Esophagus squamous epithelium (tissue), 5 donors: ENCODE data around the gene CRNKL1. TPM values are rescaled to one million over a fixed set of nuclear protein-coding genes. Genes with fewer than 3 reads are reported as not detected.

Source experiments
- DNase-seq: peaks from one replicate; lab custom pipeline; 2025; lab: John Stamatoyannopoulos, UW
- H3K27ac ChIP-seq, 4 donors: fragments of 200-600 bp; sonication (generic); one replicate each; pipeline ENCODE4 v1.5.1; 2016 to 2019; ENCODE audit warnings: mild to moderate bottlenecking in 1 of 4
- H3K27me3 ChIP-seq, 4 donors: fragments of 200-600 bp; sonication (generic); 1 replicate in 3 of 4; 2 replicates in 1 of 4; pipeline versions ENCODE4 v1.5.1 to v1.6.0; 2017 to 2021; ENCODE audit warnings: antibody characterized with exemption in 1 of 4
- H3K36me3 ChIP-seq, 3 donors: fragments of 200-600 bp; sonication (generic); one replicate each; pipeline ENCODE4 v1.5.1; 2016 to 2019
- H3K4me1 ChIP-seq, 3 donors: fragments of 200-600 bp; sonication (generic); one replicate each; pipeline ENCODE4 v1.5.1; 2017 to 2019
- H3K4me3 ChIP-seq, 4 donors: fragments of 200-600 bp; sonication (generic); 1 replicate in 3 of 4; 2 replicates in 1 of 4; pipeline ENCODE4 v1.5.1; 2016 to 2019; ENCODE audit warnings: mild to moderate bottlenecking in 2 of 4, moderate library complexity in 1 of 4
- H3K9me3 ChIP-seq, 3 donors: fragments of 200-600 bp; sonication (generic); one replicate each; pipeline ENCODE4 v1.5.1; 2016 to 2019
- CTCF ChIP-seq, 6 experiments: fragments of 450-650 bp in 4 of 6; fragments of 200-600 bp in 2 of 6; sonication (generic) in 2 of 6; IDR thresholded peaks; one replicate each; pipeline ENCODE4 v1.5.1; 2016 to 2019; ENCODE audit warnings: antibody characterized with exemption in 6 of 6, mild to moderate bottlenecking in 4 of 6, moderate library complexity in 4 of 6
- POLR2A ChIP-seq, 4 donors: fragments of 450-650 bp; IDR thresholded peaks; one replicate each; pipeline ENCODE4 v1.6.1; 2017; ENCODE audit warnings: antibody characterized with exemption in 4 of 4, mild to moderate bottlenecking in 4 of 4, moderate library complexity in 3 of 4
- WGBS, 2 donors: methylation state at CpG; one replicate each; pipeline ENCODE4 v1.1.5; 2018; 5-methylcytosine and 5-hydroxymethylcytosine counted together
- intact Hi-C: fragments of 100-400 bp; cut with DNase I; formaldehyde crosslinking; loops from one replicate; pipeline ENCODE4 v1.15.0; 2022
- total RNA-seq, 4 donors: library from RNA; depleted of rRNA; stranded (reverse); fragments of >200 nt; gene quantifications; one replicate each; pipeline ENCODE4 v1.1.0, GENCODE V29; 2016
- donor health status: DM: yes; HTN: yes; CAD: no.

CRNKL1 gene
- total RNA-seq, result 10 to 100 TPM in 3 of 4 donors, 1 to 10 TPM in 1; 9.3 to 19.4 (median 15.8) TPM

DNA sequence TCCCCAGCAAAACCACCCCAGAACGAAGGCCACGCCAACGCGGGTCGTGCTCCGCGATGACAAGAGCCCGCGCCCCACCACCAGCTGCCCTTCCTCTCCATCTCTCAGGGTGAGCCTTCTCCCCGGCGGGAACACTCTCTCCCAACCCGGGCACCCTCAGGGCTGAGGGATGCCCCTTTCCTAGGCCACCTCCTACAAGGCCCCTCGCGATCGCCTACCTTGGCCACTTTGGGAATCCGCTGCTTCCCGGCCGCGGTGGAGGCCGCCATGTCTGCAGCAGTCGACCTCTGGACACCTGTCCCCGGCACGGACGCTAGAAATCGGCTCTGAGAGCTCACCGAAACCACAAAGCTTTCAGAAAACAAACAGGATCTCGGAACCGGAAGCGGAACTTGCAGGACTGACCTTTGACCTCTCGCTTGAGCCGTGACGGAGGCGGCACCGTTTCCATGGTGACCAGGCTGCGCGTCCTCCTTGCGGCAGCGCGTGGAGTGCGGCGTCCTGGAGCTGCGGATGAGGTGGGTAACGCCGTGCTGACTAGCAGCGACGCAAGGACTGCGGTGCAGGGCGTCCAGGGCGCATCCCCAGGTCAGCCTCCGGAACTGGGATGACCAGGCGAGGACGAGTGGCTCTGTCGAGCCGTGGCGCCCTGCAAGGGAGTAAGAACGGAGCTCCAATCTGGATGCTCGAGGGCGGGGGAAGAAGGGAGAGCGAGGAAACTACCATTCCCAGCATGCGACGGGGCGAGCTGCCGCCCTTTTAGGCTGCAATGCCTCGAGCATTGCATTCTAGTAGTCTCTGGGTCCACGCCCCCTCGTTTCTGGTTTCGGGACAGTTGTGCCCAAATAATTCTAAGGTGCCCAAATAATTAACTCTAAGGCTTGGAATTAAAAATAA lies at the start of gene CRNKL1, which contains the start of gene CFAP61:
Gene CRNKL1 (minus strand): TSS at position 393 of the 897 bp plus-strand sequence. CDS start 124 bp downstream, at position 269.
Gene CFAP61 (plus strand): TSS at position 459 of the 897 bp plus-strand sequence. CDS start 4,122 bp downstream, outside the sequence.
- no peaks in the 10 kb centered on the region for H3K9me3 ChIP-seq
- peak within 1 kb of the TSS; percentile 89 to 92 (median 92) for H3K27ac ChIP-seq
- peaks cover 0 to 19% (median 7%) of the 10 kb centered on the region in 3 donors for H3K4me1 ChIP-seq
- DNase-seq, result peak; percentile 79
- intact Hi-C loops, result no loop called here
- no peaks in the 10 kb centered on the region for H3K27me3 ChIP-seq
- TF ChIP-seq CTCF (IDR thresholded peaks at IDR 0.05), result peak in 2 of 6 experiments; percentile 20 to 25
- TF ChIP-seq POLR2A (IDR thresholded peaks at IDR 0.05), result peak in 1 of 4 donors; percentile 36
- peak within 1 kb of the TSS; percentile 88 to 94 (median 90) for H3K4me3 ChIP-seq
- peaks cover 4 to 31% (median 16%) of the 10 kb centered on the region in 3 donors for H3K36me3 ChIP-seq
- 1% methylated on average over 25 to 28 of the region's 67 CpGs for WGBS, 2 donors

GRCh38 chr20:20100881-20101280 lies 48.6 kb upstream of the CRNKL1 start:
- no peak for TF ChIP-seq POLR2A (IDR thresholded peaks at IDR 0.05)
- no peak for TF ChIP-seq CTCF (IDR thresholded peaks at IDR 0.05)
- Histone ChIP-seq H3K9me3 (no peaks in the 10 kb centered on the region), H3K27me3 (no peaks in the 10 kb centered on the region), H3K4me3 (no peak overlapping the region), H3K4me1 (no peaks in the 10 kb centered on the region), H3K36me3 (no peaks in the 10 kb centered on the region), H3K27ac (no peak overlapping the region)
- no peak for DNase-seq
- intact Hi-C loops, result no loop called here

- intact Hi-C loops, result no loop called here
- Histone ChIP-seq H3K9me3 (no peaks in the 10 kb centered on the region), H3K4me1 (peaks cover 0 to 7% (median 0%) of the 10 kb centered on the region in 3 donors), H3K27me3 (no peaks in the 10 kb centered on the region), H3K4me3 (no peak overlapping the region), H3K36me3 (no peaks in the 10 kb centered on the region), H3K27ac (no peak overlapping the region)
- no peak for TF ChIP-seq CTCF (IDR thresholded peaks at IDR 0.05)
- TF ChIP-seq POLR2A (IDR thresholded peaks at IDR 0.05), result no peak
- WGBS, 2 donors, result 66 to 79% methylated on average over 11 of the region's 11 CpGs
- no peak for DNase-seq
These were observed 44.2 kb upstream of the CRNKL1 start for GRCh38 chr20:20096421-20096820.

DNA sequence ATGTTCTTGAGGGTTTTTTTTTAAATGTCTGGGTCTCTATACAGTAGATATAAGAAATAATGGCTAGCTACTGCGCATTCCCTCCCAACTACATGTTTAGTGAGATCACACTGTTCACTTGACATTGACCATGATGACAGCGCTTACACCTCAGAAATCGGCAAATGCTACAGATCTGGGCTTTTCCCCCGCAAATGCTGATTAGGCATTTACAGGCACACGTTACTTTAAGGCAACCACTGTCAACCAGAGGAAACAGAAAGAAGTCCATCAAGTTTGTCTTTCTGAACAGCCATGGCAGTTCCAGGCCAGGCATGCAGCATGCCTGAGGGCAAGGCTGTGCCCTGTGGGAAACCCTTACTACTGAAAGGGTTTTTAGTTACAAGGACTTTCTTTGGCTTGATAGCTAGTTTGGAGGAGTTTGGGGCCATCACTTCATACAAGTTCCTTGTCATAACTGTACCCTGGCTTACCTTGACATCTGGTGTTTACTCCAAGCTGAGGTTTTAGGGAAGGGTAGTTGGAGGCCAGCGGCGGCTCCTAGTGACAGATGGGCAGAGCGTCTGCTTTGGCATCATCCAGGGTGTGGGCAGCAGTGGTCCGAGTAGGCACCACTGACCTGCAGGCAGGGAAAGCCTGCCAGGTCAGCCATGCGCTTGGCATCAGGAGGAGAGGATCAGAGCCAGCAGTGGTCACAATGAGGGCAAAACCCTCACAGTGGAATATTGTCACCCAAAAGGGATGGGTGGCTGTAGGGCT lies 43.0 kb upstream of the CRNKL1 start:
- Histone ChIP-seq H3K9me3 (no peaks in the 10 kb centered on the region), H3K4me1 (peaks cover 0 to 7% (median 0%) of the 10 kb centered on the region in 3 donors), H3K36me3 (no peaks in the 10 kb centered on the region), H3K27me3 (no peaks in the 10 kb centered on the region), H3K27ac (no peak overlapping the region), H3K4me3 (no peak overlapping the region)
- TF ChIP-seq POLR2A (IDR thresholded peaks at IDR 0.05), result no peak
- TF ChIP-seq CTCF (IDR thresholded peaks at IDR 0.05), result no peak
- DNase-seq, result no peak
- WGBS, 2 donors, result 78 to 84% methylated on average over 3 to 5 of the region's 10 CpGs
- intact Hi-C loops, result no loop called here
